ENCODE measurements around the gene ABL1. TPM values are rescaled to one million over a fixed set of nuclear protein-coding genes. Genes with fewer than 3 reads are reported as not detected.

The ABL1 gene
- polyA plus RNA-seq, 1 of the 3 experiments (the other 2 are of a cell fraction): 24.6 TPM

DNA sequence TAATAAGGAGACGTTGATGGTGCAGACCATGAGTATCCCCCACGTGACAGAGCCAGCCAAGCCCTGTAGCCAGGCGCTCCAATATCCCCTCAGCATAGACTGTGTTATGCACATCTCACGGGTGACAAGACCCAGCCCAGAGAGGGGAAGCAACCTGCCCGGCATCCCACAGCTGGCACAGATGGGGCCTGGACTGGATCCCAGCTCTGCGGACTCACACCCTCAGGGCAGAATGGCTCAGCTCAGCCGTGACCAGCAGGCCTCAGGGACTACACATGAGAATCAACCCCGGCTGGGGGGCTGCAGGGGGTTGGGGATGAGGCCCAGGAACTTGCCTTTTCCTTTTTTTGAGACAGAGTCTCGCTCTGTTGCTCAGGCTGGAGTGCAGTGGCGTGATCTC, 92.3 kb downstream of the ABL1 start:
- H3K9me3 ChIP-seq: no peaks in the 10 kb centered on the region
- H3K9me2 ChIP-seq: no peaks in the 10 kb centered on the region
- H3K36me3 ChIP-seq (replicated peaks in 1 of 2; ENCODE audit: control insufficient read depth in 1 of 2, insufficient read depth in 2 of 2, low read length in 1 of 2): no peaks in the 10 kb centered on the region
- peaks cover 11 to 12% of the 10 kb centered on the region in 2 experiments; a peak in 3 of 4 replicates for H3K4me1 ChIP-seq (ENCODE audit: control insufficient read depth in 1 of 2, insufficient read depth in 2 of 2, low read depth in 1 of 2, low read length in 1 of 2)
- H2AFZ ChIP-seq (ENCODE audit: low read depth): no peak overlapping the region
- peak overlapping the region in 1 of 2 experiments; percentile 71; a peak in 1 of 4 replicates for H3K27ac ChIP-seq (ENCODE audit: low read depth in 2 of 2, low read length in 1 of 2)
- H3K79me2 ChIP-seq (ENCODE audit: insufficient read depth): no peaks in the 10 kb centered on the region
- H3K27me3 ChIP-seq (ENCODE audit: insufficient read depth): no peaks in the 10 kb centered on the region; the same call in 1 of the 2 replicates
- no peak overlapping the region for H3K9ac ChIP-seq
- DNase-seq: no peak
- WGBS (ENCODE audit: low lambda C conversion rate): 93% methylated on average over 7 of the region's 10 CpGs
- CTCF ChIA-PET: interaction anchor here (1.5 to 3.0 kb wide), 8 partner anchors 9 to 120 kb away, joined by 4 to 10 read pairs (median 7); no protein-coding TSS in a partner anchor
- H3K4me3 ChIP-seq (ENCODE audit: low read depth in 2 of 2, low read length in 1 of 2): no peak overlapping the region
- no peaks in the 10 kb centered on the region for H4K20me1 ChIP-seq (ENCODE audit: insufficient read depth)
- peaks cover under 1% of the 10 kb centered on the region for H3F3A ChIP-seq (replicated peaks; ENCODE audit: insufficient read depth)
- no peak overlapping the region for H3K4me2 ChIP-seq
- TF ChIP-seq RXRA (IDR thresholded peaks at IDR 0.05; ENCODE audit: borderline replicate concordance, low read depth) (no peak), FOXM1 (IDR thresholded peaks at IDR 0.05; ENCODE audit: low read depth) (no peak), TEAD4 (IDR thresholded peaks at IDR 0.05; ENCODE audit: borderline replicate concordance, insufficient read depth) (no peak), SMC3 (IDR thresholded peaks at IDR 0.05; ENCODE audit: low read depth, low read length) (no peak), NRF1 (IDR thresholded peaks at IDR 0.05; ENCODE audit: low read depth, low read length) (no peak), RCOR1 (IDR thresholded peaks at IDR 0.05; ENCODE audit: low read length) (no peak), YY1 (IDR thresholded peaks at IDR 0.05; ENCODE audit: low read depth) (no peak), MXI1 (IDR thresholded peaks at IDR 0.05; ENCODE audit: low read depth, low read length) (no peak), RFX5 (IDR thresholded peaks at IDR 0.05; ENCODE audit: low read length) (no peak), POLR2AphosphoS5 (IDR thresholded peaks at IDR 0.05; ENCODE audit: low read depth, low read length) (no peak)
- TF ChIP-seq, protein P1, sequence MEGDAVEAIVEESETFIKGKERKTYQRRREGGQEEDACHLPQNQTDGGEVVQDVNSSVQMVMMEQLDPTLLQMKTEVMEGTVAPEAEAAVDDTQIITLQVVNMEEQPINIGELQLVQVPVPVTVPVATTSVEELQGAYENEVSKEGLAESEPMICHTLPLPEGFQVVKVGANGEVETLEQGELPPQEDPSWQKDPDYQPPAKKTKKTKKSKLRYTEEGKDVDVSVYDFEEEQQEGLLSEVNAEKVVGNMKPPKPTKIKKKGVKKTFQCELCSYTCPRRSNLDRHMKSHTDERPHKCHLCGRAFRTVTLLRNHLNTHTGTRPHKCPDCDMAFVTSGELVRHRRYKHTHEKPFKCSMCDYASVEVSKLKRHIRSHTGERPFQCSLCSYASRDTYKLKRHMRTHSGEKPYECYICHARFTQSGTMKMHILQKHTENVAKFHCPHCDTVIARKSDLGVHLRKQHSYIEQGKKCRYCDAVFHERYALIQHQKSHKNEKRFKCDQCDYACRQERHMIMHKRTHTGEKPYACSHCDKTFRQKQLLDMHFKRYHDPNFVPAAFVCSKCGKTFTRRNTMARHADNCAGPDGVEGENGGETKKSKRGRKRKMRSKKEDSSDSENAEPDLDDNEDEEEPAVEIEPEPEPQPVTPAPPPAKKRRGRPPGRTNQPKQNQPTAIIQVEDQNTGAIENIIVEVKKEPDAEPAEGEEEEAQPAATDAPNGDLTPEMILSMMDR (IDR thresholded peaks at IDR 0.05): no peak
- TF ChIP-seq, protein P2, sequence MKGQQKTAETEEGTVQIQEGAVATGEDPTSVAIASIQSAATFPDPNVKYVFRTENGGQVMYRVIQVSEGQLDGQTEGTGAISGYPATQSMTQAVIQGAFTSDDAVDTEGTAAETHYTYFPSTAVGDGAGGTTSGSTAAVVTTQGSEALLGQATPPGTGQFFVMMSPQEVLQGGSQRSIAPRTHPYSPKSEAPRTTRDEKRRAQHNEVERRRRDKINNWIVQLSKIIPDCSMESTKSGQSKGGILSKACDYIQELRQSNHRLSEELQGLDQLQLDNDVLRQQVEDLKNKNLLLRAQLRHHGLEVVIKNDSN (IDR thresholded peaks at IDR 0.05; ENCODE audit: borderline replicate concordance, low read depth): no peak
- TF ChIP-seq, protein P3, sequence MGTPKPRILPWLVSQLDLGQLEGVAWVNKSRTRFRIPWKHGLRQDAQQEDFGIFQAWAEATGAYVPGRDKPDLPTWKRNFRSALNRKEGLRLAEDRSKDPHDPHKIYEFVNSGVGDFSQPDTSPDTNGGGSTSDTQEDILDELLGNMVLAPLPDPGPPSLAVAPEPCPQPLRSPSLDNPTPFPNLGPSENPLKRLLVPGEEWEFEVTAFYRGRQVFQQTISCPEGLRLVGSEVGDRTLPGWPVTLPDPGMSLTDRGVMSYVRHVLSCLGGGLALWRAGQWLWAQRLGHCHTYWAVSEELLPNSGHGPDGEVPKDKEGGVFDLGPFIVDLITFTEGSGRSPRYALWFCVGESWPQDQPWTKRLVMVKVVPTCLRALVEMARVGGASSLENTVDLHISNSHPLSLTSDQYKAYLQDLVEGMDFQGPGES (IDR thresholded peaks at IDR 0.05; ENCODE audit: low read depth, low read length): no peak
- POLR2A ChIA-PET: no interaction called here

All from SK-N-SH (cell line).